VCaP (cell line): Measurements from ENCODE around the gene CDH12.
"Not testable (repeated sequence)": the region's sequence is repeated elsewhere in the genome, so short reads cannot be mapped to it uniquely, and the experiment has no call there.

Source experiments
- H3K27ac ChIP-seq: fragments of 450-650 bp; 2 replicates; pipeline ENCODE4 v1.5.1; 2017
- CTCF ChIP-seq: fragments of 450-650 bp; conservative IDR thresholded peaks from 2 replicates; pipeline ENCODE4 v1.5.1; 2017; ENCODE audit warnings: mild to moderate bottlenecking, moderate library complexity

The CDH12 gene

GRCh38 chr5:22627029-22627428 is 226.1 kb downstream of the CDH12 start:
- TF ChIP-seq CTCF: no peak
- H3K27ac ChIP-seq: no peak overlapping the region

- H3K27ac ChIP-seq: no peak overlapping the region
- TF ChIP-seq CTCF: no peak
Observed at GRCh38 chr5:22625451-22625850, 227.7 kb downstream of the CDH12 start.

- TF ChIP-seq CTCF: no peak
- H3K27ac ChIP-seq: no peak overlapping the region
Observed at GRCh38 chr5:22621084-22621483, 232.1 kb downstream of the CDH12 start.

GRCh38 chr5:22615964-22616363 is 237.2 kb downstream of the CDH12 start:
- no peak for TF ChIP-seq CTCF
- no peak overlapping the region for H3K27ac ChIP-seq

- H3K27ac ChIP-seq: no peak overlapping the region
- TF ChIP-seq CTCF: no peak
Observed at GRCh38 chr5:22614486-22615094, 238.6 kb downstream of the CDH12 start.

- no peak for TF ChIP-seq CTCF
- no peak overlapping the region for H3K27ac ChIP-seq
Observed at GRCh38 chr5:22612928-22613327, 240.2 kb downstream of the CDH12 start.

GRCh38 chr5:22611327-22611726 is 241.8 kb downstream of the CDH12 start:
- TF ChIP-seq CTCF: no peak
- no peak overlapping the region for H3K27ac ChIP-seq

GRCh38 chr5:22607498-22607897 is 245.6 kb downstream of the CDH12 start:
- not testable (repeated sequence) for H3K27ac ChIP-seq
